ENCODE measurements around the gene SESN1. TPM values are rescaled to one million over a fixed set of nuclear protein-coding genes. Genes with fewer than 3 reads are reported as not detected.

Gene SESN1
- total RNA-seq, 6 donors from 2014 or later = 26.4 to 71.2 (median 31.3) TPM

DNA sequence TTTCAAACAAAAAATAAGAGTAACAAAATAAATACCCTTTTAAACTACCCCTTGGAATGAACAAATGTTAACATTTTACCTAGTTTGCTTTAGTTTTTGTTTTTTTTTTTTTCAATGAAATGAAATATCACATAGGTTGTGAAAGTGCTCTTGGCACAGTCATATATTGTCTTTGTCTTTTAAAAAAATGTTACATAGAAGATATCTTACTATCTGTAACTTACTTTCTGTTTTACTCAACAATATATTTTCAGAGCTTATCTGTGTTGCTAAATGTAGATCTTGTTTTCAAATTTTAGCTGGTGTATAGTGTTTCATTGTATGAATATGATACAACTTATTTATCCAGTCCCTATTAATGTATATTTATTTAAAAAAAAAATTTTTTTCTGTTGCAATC is 9.3 kb upstream of the SESN1 start:
- DNase-seq = no peak
- TF ChIP-seq POLR2A (IDR thresholded peaks at IDR 0.05) (no peak), POLR2AphosphoS5 (IDR thresholded peaks at IDR 0.05) (no peak), EP300 (IDR thresholded peaks at IDR 0.05) (no peak)
- TF ChIP-seq, protein P1, sequence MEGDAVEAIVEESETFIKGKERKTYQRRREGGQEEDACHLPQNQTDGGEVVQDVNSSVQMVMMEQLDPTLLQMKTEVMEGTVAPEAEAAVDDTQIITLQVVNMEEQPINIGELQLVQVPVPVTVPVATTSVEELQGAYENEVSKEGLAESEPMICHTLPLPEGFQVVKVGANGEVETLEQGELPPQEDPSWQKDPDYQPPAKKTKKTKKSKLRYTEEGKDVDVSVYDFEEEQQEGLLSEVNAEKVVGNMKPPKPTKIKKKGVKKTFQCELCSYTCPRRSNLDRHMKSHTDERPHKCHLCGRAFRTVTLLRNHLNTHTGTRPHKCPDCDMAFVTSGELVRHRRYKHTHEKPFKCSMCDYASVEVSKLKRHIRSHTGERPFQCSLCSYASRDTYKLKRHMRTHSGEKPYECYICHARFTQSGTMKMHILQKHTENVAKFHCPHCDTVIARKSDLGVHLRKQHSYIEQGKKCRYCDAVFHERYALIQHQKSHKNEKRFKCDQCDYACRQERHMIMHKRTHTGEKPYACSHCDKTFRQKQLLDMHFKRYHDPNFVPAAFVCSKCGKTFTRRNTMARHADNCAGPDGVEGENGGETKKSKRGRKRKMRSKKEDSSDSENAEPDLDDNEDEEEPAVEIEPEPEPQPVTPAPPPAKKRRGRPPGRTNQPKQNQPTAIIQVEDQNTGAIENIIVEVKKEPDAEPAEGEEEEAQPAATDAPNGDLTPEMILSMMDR (IDR thresholded peaks at IDR 0.05) = no peak
- Histone ChIP-seq H3K4me3 (no peak overlapping the region), H3K4me1 (no peaks in the 10 kb centered on the region), H3K36me3 (peaks cover 0 to 5% (median 0%) of the 10 kb centered on the region in 4 donors), H3K27me3 (no peaks in the 10 kb centered on the region), H3K9me3 (no peaks in the 10 kb centered on the region), H3K27ac (no peak overlapping the region)
- no peak for ATAC-seq (ENCODE audit: low FRiP score in 2 of 2)

DNA sequence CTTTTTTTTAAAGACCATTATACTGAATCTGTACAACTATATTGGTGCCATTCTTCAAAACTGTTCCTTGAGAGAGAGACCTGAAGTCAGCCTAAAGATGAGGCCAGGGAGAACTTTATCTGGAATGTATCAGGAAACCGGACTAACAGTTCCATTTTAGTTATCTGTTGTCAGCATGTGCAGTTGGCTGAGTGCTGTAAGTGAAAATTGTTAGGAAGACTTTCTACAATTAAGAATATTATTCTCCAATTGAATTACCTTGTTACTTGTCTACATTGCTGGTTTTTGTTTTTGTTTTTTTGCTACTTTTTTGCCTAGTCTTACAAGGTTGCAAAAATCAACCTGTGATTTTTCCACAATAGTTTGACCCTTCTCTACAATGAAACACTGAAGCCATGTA is 8.1 kb upstream of the SESN1 start:
- H3K27ac ChIP-seq = no peak overlapping the region
- H3K27me3 ChIP-seq = no peaks in the 10 kb centered on the region
- no peaks in the 10 kb centered on the region for H3K9me3 ChIP-seq
- no peaks in the 10 kb centered on the region for H3K4me1 ChIP-seq
- H3K4me3 ChIP-seq = no peak overlapping the region
- 67 to 79% methylated on average over 1 of the region's 1 CpG for WGBS, 2 donors
- DNase-seq (no peak), ATAC-seq (ENCODE audit: low FRiP score in 2 of 2) (no peak)
- TF ChIP-seq, protein P1 (IDR thresholded peaks at IDR 0.05) = no peak
- no peak for TF ChIP-seq EP300 (IDR thresholded peaks at IDR 0.05)
- no peak for TF ChIP-seq POLR2A (IDR thresholded peaks at IDR 0.05)
- no peak for TF ChIP-seq POLR2AphosphoS5 (IDR thresholded peaks at IDR 0.05)
- H3K36me3 ChIP-seq = peaks cover 0 to 5% (median 0%) of the 10 kb centered on the region in 4 donors

DNA sequence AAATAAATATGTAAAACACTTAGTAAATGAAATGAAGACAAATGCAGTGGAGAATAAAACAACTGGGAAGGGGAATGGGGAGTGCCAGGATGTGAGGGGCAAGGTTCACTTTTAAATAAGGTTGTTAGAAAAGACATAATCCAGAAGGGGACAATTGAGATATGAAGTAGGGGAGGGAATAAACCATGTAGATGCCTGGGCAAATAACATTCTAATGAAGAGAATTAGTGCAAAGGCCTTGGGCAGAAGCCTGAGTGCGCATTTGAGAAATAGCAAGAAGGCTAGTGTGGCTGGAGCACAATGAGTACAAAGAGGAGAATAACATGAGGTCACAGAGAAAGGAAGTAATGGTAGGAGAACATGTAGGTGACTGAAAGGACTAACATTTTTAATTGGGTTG is 3.0 kb upstream of the SESN1 start:
- peaks cover 7 to 15% (median 9%) of the 10 kb centered on the region in 4 donors for H3K4me1 ChIP-seq
- no peak overlapping the region for H3K27ac ChIP-seq
- H3K4me3 ChIP-seq = no peak overlapping the region
- 100% methylated on average over 1 of the region's 1 CpG for WGBS, 2 donors
- ATAC-seq (ENCODE audit: low FRiP score in 2 of 2) = no peak
- no peaks in the 10 kb centered on the region for H3K27me3 ChIP-seq
- no peaks in the 10 kb centered on the region for H3K9me3 ChIP-seq
- no peak for DNase-seq
- TF ChIP-seq, protein P1 (IDR thresholded peaks at IDR 0.05) = no peak
- TF ChIP-seq POLR2A (IDR thresholded peaks at IDR 0.05) (no peak), EP300 (IDR thresholded peaks at IDR 0.05) (no peak)
- peaks cover 0 to 5% (median 0%) of the 10 kb centered on the region in 4 donors for H3K36me3 ChIP-seq

DNA sequence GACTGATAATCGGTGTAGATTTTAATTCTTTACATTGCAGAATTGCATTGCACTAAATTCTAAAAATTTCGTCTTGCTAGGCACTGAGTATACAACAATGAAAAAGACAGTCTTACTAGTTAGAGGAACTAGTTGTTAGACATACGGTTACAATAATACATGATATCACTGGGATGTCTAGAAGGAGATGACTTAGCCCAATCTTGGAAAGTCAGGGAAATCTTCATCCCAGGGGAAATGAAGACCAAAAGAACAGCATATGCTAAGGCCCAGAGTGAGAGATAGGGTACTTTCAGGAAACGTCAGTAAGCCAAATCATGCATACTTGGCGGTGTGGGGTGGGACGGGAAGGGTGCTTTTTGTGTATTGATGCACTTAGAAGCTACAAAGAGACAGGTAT is 1.6 kb upstream of the SESN1 start:
- DNase-seq (no peak), ATAC-seq (ENCODE audit: low FRiP score in 2 of 2) (no peak)
- WGBS, 2 donors = 53% methylated on average over 6 of the region's 6 CpGs
- Histone ChIP-seq H3K4me3 (peak overlapping the region in 3 of 4 donors; percentile 58 to 65 (median 61)), H3K9me3 (no peaks in the 10 kb centered on the region), H3K36me3 (no peaks in the 10 kb centered on the region), H3K27me3 (no peaks in the 10 kb centered on the region), H3K27ac (peak overlapping the region in 2 of 4 donors; percentile 96 to 97), H3K4me1 (peaks cover 19 to 27% (median 23%) of the 10 kb centered on the region in 4 donors)
- TF ChIP-seq POLR2A (IDR thresholded peaks at IDR 0.05) (no peak), EP300 (IDR thresholded peaks at IDR 0.05) (no peak), POLR2AphosphoS5 (IDR thresholded peaks at IDR 0.05) (no peak)
- TF ChIP-seq, protein P1 (IDR thresholded peaks at IDR 0.05) = no peak

GRCh38 chr6:109095835-109096084 is 1.1 kb upstream of the SESN1 start:
- peak overlapping the region; percentile 96 to 99 (median 98) for H3K27ac ChIP-seq
- peaks cover 19 to 32% (median 25%) of the 10 kb centered on the region in 4 donors for H3K4me1 ChIP-seq
- H3K27me3 ChIP-seq = no peaks in the 10 kb centered on the region
- DNase-seq = no peak
- WGBS, 2 donors = 0% methylated on average over 8 of the region's 8 CpGs
- no peaks in the 10 kb centered on the region for H3K36me3 ChIP-seq
- peak overlapping the region; percentile 58 to 70 (median 63) for H3K4me3 ChIP-seq
- H3K9me3 ChIP-seq = no peaks in the 10 kb centered on the region
- ATAC-seq (ENCODE audit: low FRiP score in 2 of 2) = no peak
- TF ChIP-seq POLR2AphosphoS5 (IDR thresholded peaks at IDR 0.05) = no peak
- no peak for TF ChIP-seq POLR2A (IDR thresholded peaks at IDR 0.05)
- TF ChIP-seq, protein P1 (IDR thresholded peaks at IDR 0.05) = no peak
- no peak for TF ChIP-seq EP300 (IDR thresholded peaks at IDR 0.05)

All from upper lobe of left lung (tissue), 6 donors.